GM12872 (cell line): Measurements from ENCODE around the gene LRRC57.

Source experiments
- CTCF ChIP-seq: IDR thresholded peaks from 3 replicates; pipeline ENCODE4 v1.5.1; 2011; ENCODE audit warnings: low read depth, mild to moderate bottlenecking, low read length, moderate library complexity; ENCODE audit not compliant: insufficient read depth

LRRC57 gene

GRCh38 chr15:42504631-42505030 lies 44.0 kb downstream of the LRRC57 start:
- TF ChIP-seq CTCF, result no peak

- no peak for TF ChIP-seq CTCF
Observed at GRCh38 chr15:42503825-42504224, 44.8 kb downstream of the LRRC57 start.

GRCh38 chr15:42502477-42502876 lies 46.1 kb downstream of the LRRC57 start:
- TF ChIP-seq CTCF, result no peak

- no peak for TF ChIP-seq CTCF
Observed at GRCh38 chr15:42499858-42500609, 48.6 kb downstream of the LRRC57 start.

- TF ChIP-seq CTCF, result no peak
Observed at GRCh38 chr15:42498212-42499068, 50.2 kb downstream of the LRRC57 start.

- no peak for TF ChIP-seq CTCF
Observed at GRCh38 chr15:42495361-42496212, 53.0 kb downstream of the LRRC57 start, which contains the start of gene SNAP23. Gene SNAP23, plus strand, starts transcription at chr15:42495634. Its CDS starts 16,213 bp downstream, at chr15:42511847.

- no peak for TF ChIP-seq CTCF
Observed at GRCh38 chr15:42494998-42495360, 53.6 kb downstream of the LRRC57 start.
